H1 (cell line): ENCODE data around the gene PCF11.

Experiments
- CHD1 ChIP-seq: IDR thresholded peaks from 2 replicates; pipeline ENCODE4 v1.6.1; 2012; ENCODE audit warnings: low read depth, low read length, improper control_type of control experiment
- GTF2F1 ChIP-seq: IDR thresholded peaks from 2 replicates; pipeline ENCODE4 v1.6.1; 2012; ENCODE audit warnings: low read depth, low read length, improper control_type of control experiment, borderline replicate concordance
- KDM5A ChIP-seq: fragments of 200-600 bp; IDR thresholded peaks from 2 replicates; pipeline ENCODE4 v1.7.1; 2012; ENCODE audit warnings: mild to moderate bottlenecking, low read length, inconsistent platforms, mixed read lengths
- MAFK ChIP-seq: IDR thresholded peaks from 2 replicates; pipeline ENCODE4 v1.6.1; 2012; ENCODE audit warnings: low read depth, mild to moderate bottlenecking, improper control_type of control experiment, low read length
- POLR2A ChIP-seq, 2 experiments: IDR thresholded peaks; 1 replicate in 1 of 2; 2 replicates in 1 of 2; pipeline ENCODE4 v1.6.1; 2011; ENCODE audit warnings: low read depth in 2 of 2, low read length in 2 of 2, mild to moderate bottlenecking in 2 of 2; ENCODE audit errors: control extremely low read depth in 1 of 2
- SP2 ChIP-seq: IDR thresholded peaks from 2 replicates; pipeline ENCODE4 v1.6.1; 2012; ENCODE audit warnings: mild to moderate bottlenecking, low read length, inconsistent platforms
- TAF1 ChIP-seq: IDR thresholded peaks from 2 replicates; pipeline ENCODE4 v1.6.1; 2011; ENCODE audit warnings: mild to moderate bottlenecking, low read depth, low read length

DNA sequence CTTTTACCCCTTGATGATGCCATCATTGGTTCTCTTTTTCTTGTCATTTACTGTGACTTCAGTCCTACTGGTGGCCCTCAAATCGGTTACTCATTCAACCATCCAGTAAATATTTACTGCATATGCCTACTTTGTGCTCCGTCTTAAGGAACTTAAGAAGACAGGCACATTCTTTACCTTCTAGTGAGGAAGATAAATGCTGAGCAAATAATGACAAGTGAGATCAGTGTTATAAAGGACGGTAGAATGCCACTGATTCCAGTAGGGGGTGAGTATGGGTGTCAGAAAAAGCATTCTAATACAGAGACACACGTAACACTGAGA, 38.2 kb downstream of the PCF11 start:
- TF ChIP-seq GTF2F1 (no peak), POLR2A (IDR thresholded peaks at IDR 0.05; ENCODE audit: control extremely low read depth in 1 of 2, low read depth in 2 of 2, low read length in 2 of 2) (no peak), TAF1 (no peak), KDM5A (no peak), SP2 (no peak), MAFK (no peak), CHD1 (no peak)
